GM19438 (cell line): ENCODE measurements around the gene C6.

Experiments used
- ATAC-seq: cut with Tn5 transposase; IDR thresholded peaks from one replicate; pipeline ENCODE4 v1.9.1; 2021; ENCODE audit warnings: low read depth; ENCODE audit not compliant: unreplicated experiment

The C6 gene

GRCh38 chr5:41143131-41143901, 70.0 kb downstream of the C6 start:
- ATAC-seq: no peak

DNA sequence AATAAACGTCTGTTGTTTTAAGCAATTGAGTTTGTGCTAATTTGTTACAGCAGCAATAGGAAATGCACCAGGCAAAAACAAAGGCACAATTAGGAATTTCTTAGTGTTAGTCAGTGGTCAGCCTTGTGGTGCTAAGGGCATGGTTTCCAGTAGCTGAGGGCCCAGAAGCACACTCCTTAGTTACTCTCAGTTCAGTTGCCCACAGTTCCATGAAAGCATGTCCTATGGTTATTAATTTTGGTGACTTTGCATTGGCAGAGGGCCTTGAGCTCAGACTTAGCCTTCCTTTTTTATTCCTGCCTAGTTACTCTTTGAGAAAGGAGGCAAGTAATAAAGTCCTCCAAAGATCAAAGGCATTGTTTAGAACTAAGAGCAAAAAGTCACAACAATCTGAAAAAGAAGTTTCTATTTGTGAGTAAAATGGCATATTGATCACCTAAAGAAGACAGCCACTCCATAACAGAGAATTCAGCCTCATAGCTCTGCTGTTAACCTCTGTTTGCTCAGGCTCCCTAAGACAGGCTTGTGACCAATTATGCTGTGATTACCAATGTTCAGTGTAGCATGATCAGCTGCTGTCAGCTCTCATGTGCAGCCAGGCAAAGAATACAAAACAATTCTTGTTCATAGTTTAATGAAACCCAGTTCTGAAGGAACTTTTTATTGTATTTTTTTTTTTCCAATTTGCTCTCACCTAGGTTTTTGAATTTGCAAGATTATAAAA, 85.2 kb downstream of the C6 start:
- ATAC-seq: no peak

- no peak for ATAC-seq
Observed at GRCh38 chr5:41122459-41122858, 90.9 kb downstream of the C6 start.

DNA sequence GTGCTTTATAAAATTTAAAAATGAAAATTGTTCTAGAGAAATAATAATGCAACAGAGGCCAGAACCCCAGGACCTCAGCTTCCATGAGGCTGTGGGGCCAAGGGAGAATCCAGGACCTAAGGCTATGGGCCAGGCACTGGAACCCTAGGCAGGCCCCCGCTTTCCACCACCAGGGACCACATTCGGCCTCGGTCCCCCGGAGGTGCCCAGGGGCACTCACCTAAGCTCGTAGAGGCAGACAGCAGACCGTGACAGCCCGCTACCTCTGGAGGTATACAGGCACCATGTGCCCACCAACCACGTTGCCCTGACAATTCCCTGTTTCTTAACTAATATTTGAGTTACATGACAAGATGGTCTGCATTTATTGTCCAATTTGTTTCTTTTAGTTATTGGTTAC, 92.7 kb downstream of the C6 start:
- no peak for ATAC-seq

DNA sequence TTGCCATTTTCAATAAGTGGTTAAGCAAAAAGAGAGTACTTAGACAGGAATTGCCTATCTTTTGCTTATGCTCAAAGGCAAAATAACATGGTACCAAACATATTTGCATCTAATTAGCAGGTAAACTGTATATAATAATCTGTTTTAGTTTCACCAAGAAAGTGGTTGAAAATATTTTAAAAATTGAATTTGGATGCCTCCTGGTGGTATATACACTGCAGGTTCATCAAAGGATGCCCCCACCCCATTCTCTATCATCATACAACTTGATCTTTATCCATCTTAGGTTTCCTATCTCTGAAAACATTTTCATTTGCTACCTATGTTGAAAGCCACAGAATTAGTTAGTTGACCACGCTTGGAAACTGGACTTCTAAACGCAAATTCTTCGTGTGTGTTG, 95.2 kb downstream of the C6 start:
- no peak for ATAC-seq

DNA sequence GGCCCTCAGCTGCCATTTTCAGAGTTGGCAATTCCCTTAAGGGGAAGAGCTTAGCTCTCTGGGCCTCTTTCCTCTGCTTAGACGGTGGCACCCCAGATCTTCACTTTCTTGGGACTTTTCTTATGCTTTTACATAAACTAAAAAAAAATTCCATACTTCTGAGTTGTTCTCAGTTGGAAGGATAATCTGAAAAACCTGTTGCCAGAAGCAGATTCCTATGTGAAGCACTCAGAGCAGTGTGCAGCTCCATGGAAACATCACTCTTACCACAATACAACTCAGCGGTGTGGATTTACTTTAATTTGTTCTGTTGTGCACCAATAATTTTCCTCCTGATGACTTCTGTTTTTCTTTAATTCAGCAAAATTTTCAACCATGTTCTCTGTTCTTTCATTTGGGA, 98.1 kb downstream of the C6 start:
- no peak for ATAC-seq

DNA sequence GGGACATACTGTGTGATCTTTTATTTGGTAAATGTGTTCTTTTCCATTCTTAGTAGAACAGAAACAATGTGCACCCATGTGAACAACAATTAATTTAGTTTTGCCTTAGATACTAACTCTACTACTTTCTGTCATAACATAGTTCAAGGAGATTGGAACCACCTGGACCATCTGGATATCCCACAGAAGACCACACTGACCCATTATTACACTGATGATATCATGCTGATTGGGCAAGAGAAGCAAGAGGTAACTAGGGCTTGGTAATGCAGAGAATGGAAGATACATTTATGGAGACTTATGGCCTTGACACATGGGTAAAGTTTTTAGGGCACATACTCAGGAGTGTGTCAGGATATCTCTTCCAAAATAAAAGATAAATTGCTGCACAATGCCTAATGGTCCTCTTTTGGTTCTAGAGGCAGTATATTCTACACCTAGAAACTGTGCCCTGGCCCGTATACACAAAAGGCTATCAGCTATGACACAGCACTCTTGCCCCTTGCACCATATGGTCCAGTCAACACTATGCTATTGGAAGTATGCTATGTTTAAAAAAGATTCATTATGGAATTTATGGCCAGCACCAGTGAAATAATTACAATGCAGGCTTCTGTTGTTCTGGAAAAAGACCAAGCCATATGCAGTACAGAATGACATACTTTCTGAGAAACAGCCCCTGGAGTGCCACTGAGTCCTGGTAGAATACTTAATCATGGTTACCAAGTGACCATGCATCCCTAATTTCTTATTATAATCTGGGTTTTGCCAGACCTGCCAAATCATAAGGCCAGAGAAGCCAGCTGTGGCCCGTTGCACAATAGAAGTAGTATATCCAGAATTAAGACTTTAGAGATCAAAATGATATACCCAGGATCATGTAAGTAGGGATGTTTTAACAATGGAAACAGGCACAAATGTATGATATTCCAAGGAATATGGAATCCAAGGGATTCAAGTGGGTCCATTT, 100.6 kb downstream of the C6 start:
- no peak for ATAC-seq

GRCh38 chr5:41109186-41109585, 104.1 kb downstream of the C6 start:
- no peak for ATAC-seq

GRCh38 chr5:41102341-41102740, 111.0 kb downstream of the C6 start:
- ATAC-seq: no peak

DNA sequence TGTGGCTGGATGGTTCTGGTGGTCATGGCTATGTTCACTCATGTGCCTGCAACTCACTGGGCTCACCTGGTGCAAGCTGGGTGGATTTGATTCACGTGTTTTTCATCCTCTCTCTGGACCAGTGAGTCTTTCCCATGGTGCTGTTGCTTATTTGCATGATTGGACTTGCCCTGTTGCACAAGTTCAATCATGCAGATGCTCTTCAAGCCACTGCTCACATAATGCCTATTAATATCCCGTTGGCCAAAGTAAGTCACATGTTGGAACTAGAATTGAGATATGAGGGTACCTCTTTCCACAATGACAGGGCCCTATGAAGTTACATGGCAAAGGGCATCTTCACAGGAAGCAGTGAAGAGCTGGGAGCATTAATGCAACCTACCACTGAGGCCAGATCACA, 115.7 kb downstream of the C6 start:
- no peak for ATAC-seq

- ATAC-seq: no peak
Observed at GRCh38 chr5:41095324-41096101, 117.8 kb downstream of the C6 start.

- no peak for ATAC-seq
Observed at GRCh38 chr5:41094871-41095270, 118.5 kb downstream of the C6 start.

DNA sequence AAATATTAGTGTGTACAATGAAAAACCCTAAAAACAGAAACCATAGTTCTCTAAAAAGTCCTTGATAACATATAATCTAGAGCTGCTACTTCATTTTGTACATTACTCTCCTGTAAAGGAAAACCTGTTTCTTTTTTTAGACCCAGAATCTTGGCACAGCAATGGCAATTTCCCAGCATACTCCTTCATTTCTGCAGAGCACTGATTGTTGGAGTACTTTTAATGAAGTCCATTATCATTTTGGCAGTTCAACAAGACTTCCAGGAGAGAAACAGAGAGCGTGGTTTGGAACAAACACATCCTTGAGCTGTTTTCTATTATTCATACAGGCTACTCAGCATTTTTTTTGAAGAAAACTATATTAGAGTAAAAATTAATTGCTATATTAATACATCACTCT, 119.5 kb downstream of the C6 start:
- no peak for ATAC-seq
